Thyroid gland (tissue), 4 donors: ENCODE measurements around the gene LIN37.

ENCODE experiments used
- POLR2A ChIP-seq, 2 donors: fragments of 450-650 bp; IDR thresholded peaks; one replicate each; pipeline ENCODE4 v1.6.1; 2017; ENCODE audit warnings: antibody characterized with exemption in 2 of 2, mild to moderate bottlenecking in 2 of 2, moderate library complexity in 1 of 2
- TF ChIP-seq, protein P1 (sequence below), 6 experiments: fragments of 200-600 bp in 3 of 6; fragments of 450-650 bp in 3 of 6; sonication (generic) in 3 of 6; IDR thresholded peaks; one replicate each; pipeline ENCODE4 v1.5.1; 2016 to 2019; ENCODE audit warnings: antibody characterized with exemption in 6 of 6, mild to moderate bottlenecking in 2 of 6, inconsistent platforms in 1 of 6, moderate library complexity in 1 of 6

DNA sequence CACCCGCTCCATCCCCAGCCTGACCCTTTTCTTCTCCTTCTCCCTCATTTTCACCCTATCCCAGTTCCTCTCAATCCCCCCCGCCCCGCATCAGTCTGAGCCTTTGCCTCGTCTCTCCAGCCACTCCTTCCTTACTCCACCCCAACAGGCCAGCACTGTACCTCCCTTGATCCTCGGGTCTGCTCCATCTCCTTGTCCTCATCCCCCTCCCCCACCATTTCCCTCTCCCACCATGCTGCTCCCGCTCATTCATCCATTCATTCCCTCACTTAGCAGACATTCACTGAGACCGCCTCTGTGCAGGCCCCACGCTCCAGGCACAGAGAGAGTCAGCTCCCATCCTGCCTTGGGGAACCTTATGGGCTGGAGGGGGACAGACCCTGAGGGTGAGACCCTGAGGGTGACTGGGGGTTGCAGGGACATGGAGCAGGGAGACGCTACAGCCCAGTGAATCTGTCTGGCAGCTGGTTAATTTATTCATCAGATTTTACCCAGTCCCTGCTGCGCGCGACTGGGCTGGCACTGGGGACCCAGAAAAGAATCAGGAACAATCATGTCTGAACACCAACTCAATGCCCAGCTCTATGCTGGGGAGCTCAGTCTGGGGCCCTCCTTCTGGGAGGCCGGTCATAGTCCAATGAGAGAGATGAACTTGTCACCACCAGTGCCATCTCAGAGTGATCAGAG, 27.9 kb downstream of the LIN37 start:
- TF ChIP-seq, protein P1, sequence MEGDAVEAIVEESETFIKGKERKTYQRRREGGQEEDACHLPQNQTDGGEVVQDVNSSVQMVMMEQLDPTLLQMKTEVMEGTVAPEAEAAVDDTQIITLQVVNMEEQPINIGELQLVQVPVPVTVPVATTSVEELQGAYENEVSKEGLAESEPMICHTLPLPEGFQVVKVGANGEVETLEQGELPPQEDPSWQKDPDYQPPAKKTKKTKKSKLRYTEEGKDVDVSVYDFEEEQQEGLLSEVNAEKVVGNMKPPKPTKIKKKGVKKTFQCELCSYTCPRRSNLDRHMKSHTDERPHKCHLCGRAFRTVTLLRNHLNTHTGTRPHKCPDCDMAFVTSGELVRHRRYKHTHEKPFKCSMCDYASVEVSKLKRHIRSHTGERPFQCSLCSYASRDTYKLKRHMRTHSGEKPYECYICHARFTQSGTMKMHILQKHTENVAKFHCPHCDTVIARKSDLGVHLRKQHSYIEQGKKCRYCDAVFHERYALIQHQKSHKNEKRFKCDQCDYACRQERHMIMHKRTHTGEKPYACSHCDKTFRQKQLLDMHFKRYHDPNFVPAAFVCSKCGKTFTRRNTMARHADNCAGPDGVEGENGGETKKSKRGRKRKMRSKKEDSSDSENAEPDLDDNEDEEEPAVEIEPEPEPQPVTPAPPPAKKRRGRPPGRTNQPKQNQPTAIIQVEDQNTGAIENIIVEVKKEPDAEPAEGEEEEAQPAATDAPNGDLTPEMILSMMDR (IDR thresholded peaks at IDR 0.05), result no peak
- TF ChIP-seq POLR2A (IDR thresholded peaks at IDR 0.05), result no peak
